Mesothelial cell of epicardium (in vitro differentiated cells): ENCODE results near the gene CCHCR1. TPM values are rescaled to one million over a fixed set of nuclear protein-coding genes. Genes with fewer than 3 reads are reported as not detected.
"Not testable (repeated sequence)": the region's sequence is repeated elsewhere in the genome, so short reads cannot be mapped to it uniquely, and the experiment has no call there.

ENCODE experiments used
- DNase-seq, 2 experiments: peaks; one replicate each; pipeline ENCODE4 v3.0.0; 2021; ENCODE audit warnings: low spot score in 2 of 2; ENCODE audit not compliant: unreplicated experiment in 2 of 2
- H3K27ac Mint-ChIP-seq: 2 replicates; pipeline ENCODE4 v1.8.0; 2021; ENCODE audit warnings: mixed read lengths
- H3K27me3 Mint-ChIP-seq: 2 replicates; pipeline ENCODE4 v1.8.0; 2021; ENCODE audit warnings: low read depth, mixed read lengths
- H3K36me3 Mint-ChIP-seq: 2 replicates; pipeline ENCODE4 v1.8.0; 2021; ENCODE audit warnings: mixed read lengths
- H3K4me1 Mint-ChIP-seq: 2 replicates; pipeline ENCODE4 v1.8.0; 2021; ENCODE audit warnings: mixed read lengths
- H3K4me3 Mint-ChIP-seq: 2 replicates; pipeline ENCODE4 v1.8.0; 2021; ENCODE audit warnings: mild to moderate bottlenecking, moderate library complexity, mixed read lengths
- H3K9me3 Mint-ChIP-seq: 2 replicates; pipeline ENCODE4 v1.8.0; 2021; ENCODE audit warnings: mixed read lengths
- total RNA-seq: library from RNA; stranded (reverse); gene quantifications from 3 replicates; pipeline ENCODE4 v1.2.1, GENCODE V29; 2021
- TF ChIP-seq, protein P1 (sequence below): fragments of 200-600 bp; sonication (generic); IDR thresholded peaks from one replicate; pipeline ENCODE4 v1.5.0; 2021; ENCODE audit warnings: antibody characterized with exemption; ENCODE audit not compliant: unreplicated experiment

The CCHCR1 gene
- total RNA-seq, 1 donor from 2014 or later, result 36.6 TPM

DNA sequence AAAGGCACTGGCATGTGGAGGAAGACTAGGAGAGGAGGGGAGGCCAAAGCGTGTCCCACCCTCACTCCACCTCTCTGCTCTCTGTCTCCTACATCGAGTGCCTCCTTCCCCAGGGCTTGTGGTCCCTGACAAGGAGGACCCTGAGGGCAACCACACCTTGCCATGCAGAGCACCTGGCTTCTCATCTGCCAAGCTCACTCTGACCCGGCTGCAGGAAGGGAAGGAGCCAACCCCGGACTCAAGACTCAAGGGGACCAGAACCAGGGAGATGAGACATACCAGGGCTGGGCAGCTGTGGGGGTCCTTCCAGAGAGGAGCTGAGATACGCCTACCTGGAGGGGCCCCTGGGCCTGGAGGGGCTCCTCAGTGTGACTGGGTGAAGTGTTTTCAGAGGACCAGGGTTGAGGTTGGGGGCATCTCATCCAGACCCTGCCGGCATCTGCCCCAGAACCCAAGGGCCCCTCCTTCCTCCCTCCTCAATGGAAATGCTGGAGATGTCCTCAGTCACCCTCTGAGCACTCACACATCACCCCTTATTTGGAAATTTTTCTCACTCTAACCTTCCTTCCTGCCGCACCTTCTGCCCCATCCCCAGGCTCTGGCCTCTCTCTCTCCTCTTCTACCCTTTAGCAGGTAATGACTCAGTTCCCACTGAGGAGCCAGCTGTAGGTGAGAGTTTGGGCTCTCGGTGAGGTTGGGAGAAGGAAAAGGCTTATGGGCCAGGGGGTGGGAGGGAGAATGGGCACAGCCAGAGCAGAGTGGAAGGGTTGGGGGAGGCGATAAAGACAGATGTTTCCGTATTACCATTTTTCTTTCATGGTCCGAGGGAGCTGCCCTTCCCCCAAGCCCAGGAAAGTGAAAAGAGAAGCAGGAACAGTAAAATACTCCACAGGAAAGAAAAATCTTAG is 44.9 kb upstream of the CCHCR1 start:
- H3K27ac Mint-ChIP-seq, result peak overlapping the region; percentile 25
- DNase-seq, result no peak
- peaks cover 4% of the 10 kb centered on the region for H3K36me3 Mint-ChIP-seq
- H3K4me3 Mint-ChIP-seq, result no peak overlapping the region
- no peaks in the 10 kb centered on the region for H3K27me3 Mint-ChIP-seq
- peaks cover 20% of the 10 kb centered on the region for H3K4me1 Mint-ChIP-seq
- TF ChIP-seq, protein P1, sequence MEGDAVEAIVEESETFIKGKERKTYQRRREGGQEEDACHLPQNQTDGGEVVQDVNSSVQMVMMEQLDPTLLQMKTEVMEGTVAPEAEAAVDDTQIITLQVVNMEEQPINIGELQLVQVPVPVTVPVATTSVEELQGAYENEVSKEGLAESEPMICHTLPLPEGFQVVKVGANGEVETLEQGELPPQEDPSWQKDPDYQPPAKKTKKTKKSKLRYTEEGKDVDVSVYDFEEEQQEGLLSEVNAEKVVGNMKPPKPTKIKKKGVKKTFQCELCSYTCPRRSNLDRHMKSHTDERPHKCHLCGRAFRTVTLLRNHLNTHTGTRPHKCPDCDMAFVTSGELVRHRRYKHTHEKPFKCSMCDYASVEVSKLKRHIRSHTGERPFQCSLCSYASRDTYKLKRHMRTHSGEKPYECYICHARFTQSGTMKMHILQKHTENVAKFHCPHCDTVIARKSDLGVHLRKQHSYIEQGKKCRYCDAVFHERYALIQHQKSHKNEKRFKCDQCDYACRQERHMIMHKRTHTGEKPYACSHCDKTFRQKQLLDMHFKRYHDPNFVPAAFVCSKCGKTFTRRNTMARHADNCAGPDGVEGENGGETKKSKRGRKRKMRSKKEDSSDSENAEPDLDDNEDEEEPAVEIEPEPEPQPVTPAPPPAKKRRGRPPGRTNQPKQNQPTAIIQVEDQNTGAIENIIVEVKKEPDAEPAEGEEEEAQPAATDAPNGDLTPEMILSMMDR, result no peak
- H3K9me3 Mint-ChIP-seq, result peaks cover 4% of the 10 kb centered on the region

DNA sequence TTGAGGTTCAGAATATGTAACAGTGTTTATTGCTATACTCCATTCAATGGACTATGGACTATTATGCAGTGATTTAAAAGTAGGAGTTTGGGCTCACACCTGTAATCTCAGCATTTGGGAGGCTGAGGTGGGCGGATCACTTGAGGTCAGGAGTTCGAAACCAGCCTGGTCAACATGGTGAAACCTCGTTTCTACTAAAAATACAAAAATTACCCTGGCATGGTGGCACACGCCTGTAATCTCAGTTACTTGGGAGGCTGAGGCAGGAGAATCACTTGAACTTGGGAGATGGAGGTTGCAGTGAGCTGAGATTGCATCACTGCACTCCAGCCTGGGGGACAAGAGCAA is 41.5 kb upstream of the CCHCR1 start:
- H3K4me1 Mint-ChIP-seq, result peaks cover 20% of the 10 kb centered on the region
- DNase-seq, H3K4me3 Mint-ChIP-seq, H3K27ac Mint-ChIP-seq, H3K27me3 Mint-ChIP-seq, H3K36me3 Mint-ChIP-seq, H3K9me3 Mint-ChIP-seq: not testable (repeated sequence)

DNA sequence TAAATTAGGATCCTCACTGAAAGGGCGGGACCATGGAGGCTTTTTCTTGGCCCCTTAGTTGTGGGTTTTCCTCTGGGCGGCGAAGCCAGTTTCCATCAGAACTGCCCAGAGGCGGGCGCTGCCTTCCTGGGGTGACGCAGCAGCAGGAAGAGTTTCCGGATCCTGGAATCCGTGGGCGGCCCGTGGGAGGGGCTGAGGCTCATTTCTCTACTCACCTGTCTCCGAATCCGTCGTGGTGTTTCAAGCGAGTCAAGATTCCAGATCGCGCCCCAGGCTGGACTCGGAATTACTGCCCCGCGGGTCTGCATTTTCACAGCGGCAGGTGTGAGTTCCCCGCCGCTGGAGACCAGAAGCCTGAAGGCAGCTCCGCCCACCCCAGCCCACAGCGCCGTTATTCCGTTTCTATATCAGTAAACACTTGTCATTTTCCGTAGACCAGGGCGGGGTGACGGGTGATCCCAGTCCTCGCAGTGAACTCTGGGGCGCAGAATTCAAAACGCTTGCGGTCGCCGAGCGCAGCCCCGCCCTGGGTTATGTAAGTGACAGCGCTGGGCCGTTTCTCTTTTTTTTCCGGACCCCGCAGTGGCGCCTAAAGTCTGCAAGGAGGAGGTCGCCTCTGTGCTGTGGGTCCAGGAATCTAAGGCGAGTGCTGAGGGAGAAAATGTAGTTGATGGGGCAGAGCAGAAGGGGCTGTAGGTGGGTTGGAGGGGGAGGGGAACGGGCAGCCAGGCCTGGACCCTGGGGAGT is 40.1 kb upstream of the CCHCR1 start:
- Mint-ChIP-seq H3K27ac (peak overlapping the region; percentile 78), H3K27me3 (no peaks in the 10 kb centered on the region), H3K4me3 (peak overlapping the region; percentile 80), H3K9me3 (peaks cover 4% of the 10 kb centered on the region), H3K36me3 (peaks cover 5% of the 10 kb centered on the region), H3K4me1 (peaks cover 10% of the 10 kb centered on the region)
- TF ChIP-seq, protein P1, result no peak
- DNase-seq, result peak; percentile 51 to 80

DNA sequence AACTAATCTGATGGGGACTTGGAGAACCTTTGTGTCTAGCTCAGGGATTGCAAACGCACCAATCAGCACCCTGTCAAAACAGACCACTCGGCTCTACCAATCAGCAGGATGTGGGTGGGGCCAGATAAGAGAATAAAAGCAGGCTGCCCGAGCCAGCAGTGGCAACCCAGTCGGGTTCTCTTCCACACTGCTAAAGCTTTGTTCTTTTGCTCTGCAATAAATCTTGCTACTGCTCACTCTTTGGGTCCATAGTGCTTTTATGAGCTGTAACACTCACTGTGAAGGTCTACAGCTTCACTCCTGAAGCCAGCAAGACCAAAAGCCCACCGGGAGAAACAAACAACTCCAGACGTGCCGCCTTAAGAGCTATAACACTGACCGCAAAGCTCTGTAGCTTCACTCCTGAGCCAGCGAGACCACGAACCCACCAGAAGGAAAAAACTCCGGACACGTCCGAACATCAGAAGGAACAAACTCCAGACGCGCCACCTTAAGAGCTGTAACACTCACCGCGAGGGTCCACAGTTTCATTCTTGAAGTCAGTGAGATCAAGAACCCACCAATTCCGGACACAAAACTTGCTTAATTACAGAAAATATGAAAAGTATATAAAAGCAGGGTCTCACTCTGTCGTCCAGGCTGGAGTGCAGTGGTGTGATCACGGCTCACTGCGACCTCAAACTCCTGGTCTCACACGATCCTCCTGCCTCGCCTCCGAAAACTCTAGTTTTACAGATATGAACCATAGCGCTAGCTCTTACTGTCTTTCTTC is 38.8 kb upstream of the CCHCR1 start:
- H3K36me3 Mint-ChIP-seq, DNase-seq, H3K4me1 Mint-ChIP-seq, H3K27me3 Mint-ChIP-seq, H3K9me3 Mint-ChIP-seq: not testable (repeated sequence)
- H3K27ac Mint-ChIP-seq, result peak overlapping the region; percentile 78
- peak overlapping the region; percentile 80 for H3K4me3 Mint-ChIP-seq

DNA sequence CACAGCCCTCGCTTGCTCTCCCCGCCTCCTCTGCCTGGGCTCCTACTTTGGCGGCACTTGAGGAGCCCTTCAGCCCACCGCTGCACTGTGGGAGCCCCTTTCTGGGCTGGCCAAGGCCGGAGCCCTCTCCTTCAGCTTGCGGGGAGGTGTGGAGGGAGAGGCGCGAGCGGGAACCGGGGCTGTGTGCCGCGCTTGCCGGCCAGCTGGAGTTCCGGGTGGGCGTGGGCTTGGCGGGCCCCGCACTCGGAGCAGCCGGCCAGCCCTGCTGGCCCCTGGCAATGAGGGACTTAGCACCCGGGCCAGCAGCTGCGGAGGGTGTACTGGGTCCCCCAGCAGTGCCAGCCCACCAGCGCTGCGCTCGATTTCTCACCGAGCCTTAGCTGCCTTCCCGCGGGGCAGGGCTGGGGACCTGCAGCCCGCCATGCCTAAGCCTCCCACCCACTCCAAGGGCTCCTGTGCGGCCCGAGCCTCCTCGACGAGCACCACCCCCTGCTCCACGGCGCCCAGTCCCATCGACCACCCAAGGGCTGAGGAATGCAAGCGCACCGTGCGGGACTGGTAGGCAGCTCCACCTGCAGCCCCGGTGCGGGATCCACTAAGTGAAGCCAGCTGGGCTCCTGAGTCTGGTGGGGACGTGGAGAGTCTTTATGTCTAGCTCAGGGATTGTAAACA is 37.8 kb upstream of the CCHCR1 start:
- H3K9me3 Mint-ChIP-seq, H3K27me3 Mint-ChIP-seq, H3K36me3 Mint-ChIP-seq, H3K27ac Mint-ChIP-seq, H3K4me1 Mint-ChIP-seq, DNase-seq, H3K4me3 Mint-ChIP-seq: not testable (repeated sequence)

DNA sequence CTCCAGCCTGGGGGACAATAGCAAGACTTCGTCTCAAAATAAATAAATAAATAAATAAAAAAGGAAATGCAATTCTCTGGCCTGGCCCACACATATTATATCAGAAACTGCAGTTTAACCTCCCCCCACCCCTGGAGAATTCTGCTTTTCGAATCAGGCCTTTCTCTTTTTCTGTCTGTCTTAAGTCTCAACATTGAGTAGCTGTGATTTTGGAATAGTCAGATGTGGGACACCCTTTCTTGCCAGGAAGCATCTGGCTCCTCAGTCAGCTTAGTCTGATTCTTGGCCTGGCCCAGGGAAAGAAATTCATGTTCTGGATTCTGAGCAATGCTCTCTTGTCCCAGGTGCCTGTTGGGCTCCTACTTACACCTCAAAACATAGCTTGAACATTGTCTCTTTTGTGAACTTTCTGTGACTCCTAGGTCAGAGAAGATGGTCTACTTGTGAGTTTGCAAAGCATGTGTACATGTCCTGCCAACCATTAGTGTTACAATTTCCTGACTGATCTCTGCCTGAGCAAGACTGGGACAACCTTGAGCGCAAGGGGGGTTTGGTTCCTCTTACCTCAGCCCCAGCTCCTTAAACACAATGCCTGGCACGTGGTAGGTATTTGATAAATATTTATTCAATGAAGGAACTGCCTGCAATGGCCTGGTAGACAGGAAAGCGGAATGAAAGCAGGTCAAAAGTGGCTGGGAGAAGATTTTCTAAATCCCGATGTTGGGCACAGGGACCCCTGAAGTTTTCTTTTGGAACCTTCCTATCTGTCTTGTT is 36.6 kb upstream of the CCHCR1 start:
- Mint-ChIP-seq H3K4me1 (peaks cover 9% of the 10 kb centered on the region), H3K27ac (no peak overlapping the region), H3K9me3 (no peaks in the 10 kb centered on the region), H3K4me3 (no peak overlapping the region), H3K27me3 (no peaks in the 10 kb centered on the region), H3K36me3 (peaks cover 2% of the 10 kb centered on the region)
- TF ChIP-seq, protein P1, result no peak
- no peak for DNase-seq
